Measurements from ENCODE around the gene BTNL9.

GRCh38 chr5:181054138-181054537, 14.1 kb downstream of the BTNL9 start:
- TF ChIP-seq FOXM1 (IDR thresholded peaks at IDR 0.05; ENCODE audit: borderline replicate concordance): no peak
- no peak for TF ChIP-seq HDGF (IDR thresholded peaks at IDR 0.05; ENCODE audit: borderline replicate concordance)

Measured in HEK293T (cell line).